GM18867 (cell line): ENCODE measurements around the gene RAB43.
A peak's percentile ranks its signal among the peaks of the same experiment; 100 is the strongest.
"Not testable (repeated sequence)": the region's sequence is repeated elsewhere in the genome, so short reads cannot be mapped to it uniquely, and the experiment has no call there.

ENCODE experiments used
- ATAC-seq: cut with Tn5 transposase; IDR thresholded peaks from one replicate; pipeline ENCODE4 v1.9.1; 2021; ENCODE audit warnings: mild to moderate bottlenecking, moderate library complexity; ENCODE audit not compliant: unreplicated experiment

The RAB43 gene

GRCh38 chr3:129122412-129123011, 908 bp upstream of the RAB43 start:
- no peak for ATAC-seq

DNA sequence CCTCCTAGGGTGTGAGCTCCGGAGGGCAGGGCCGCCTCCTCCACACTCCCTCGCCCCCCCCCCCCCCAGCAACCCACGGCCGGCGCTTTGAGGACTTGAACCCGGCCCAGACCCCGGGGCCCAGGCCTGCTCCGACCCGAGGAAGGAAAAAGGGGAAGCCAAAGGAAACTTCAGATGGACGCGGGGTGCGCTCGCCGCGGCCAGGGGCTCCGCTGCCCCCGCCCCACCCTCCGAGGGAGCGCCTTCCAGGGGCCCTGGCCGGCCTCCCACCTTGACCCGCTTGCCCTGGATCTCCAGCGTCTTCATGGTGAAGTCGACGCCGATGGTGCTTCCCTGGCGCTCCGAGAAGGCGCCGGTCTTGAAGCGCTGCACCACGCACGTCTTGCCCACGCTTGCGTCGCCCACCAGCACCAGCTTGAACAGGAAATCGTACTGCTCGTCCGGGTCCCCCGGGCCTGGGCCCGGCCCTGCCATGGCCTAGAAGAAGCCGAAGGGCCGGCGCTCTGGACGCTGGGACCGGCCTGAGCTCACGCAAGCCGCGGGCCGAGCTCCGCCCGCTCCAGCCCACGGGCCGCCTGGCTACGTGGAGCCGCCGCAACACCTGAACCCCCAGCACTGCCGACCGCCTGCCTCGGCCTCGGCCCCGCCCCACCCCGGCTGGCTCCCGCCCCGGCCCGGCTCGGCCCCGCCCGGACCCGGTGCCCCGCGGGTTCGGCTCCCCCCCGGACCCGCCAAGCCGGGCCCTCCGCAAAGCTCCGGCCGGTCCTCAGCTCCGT, 400 bp downstream of the RAB43 start:
- ATAC-seq = peak; percentile 0

DNA sequence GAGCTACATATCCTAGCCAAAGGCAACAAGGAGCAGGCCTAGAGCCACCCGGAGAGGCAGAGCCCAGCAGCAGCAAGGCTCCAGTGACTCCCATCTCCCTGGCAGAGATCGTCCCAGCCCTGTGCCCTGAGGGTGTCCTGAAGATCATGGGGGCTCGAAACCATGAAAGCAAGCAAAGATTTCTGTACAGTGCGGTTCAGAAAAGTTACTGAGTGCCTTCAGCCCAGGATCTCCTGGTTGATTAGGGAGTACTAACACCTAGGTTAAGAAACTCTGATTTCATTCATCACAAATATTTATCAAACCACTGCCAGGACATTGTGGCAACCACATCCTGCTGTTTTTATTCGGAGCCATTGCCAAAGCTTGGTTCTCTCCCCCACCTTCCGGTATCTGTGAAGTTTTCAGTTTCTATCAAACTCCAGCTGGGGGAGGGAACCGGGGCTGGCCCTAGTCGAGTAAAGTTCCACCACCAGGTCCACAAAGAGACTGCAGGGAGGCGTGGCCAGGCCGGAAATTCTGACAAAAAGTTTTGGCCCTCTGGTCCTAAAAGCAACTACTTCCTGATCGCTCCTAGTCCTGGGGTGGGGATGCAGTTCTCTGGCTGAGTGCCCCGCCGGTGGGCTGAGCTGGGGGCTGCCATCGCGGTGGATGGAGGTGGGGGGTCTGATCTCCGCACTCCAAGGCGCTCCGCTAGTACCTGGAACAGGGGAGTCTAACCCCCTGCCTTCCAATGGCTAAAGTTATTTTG, 1.2 kb downstream of the RAB43 start:
- ATAC-seq = peak; percentile 64

GRCh38 chr3:129119365-129120100, 2.1 kb downstream of the RAB43 start:
- ATAC-seq = no peak

GRCh38 chr3:129118745-129119144, 2.9 kb downstream of the RAB43 start:
- ATAC-seq = no peak

GRCh38 chr3:129117134-129117533, 4.5 kb downstream of the RAB43 start:
- no peak for ATAC-seq

DNA sequence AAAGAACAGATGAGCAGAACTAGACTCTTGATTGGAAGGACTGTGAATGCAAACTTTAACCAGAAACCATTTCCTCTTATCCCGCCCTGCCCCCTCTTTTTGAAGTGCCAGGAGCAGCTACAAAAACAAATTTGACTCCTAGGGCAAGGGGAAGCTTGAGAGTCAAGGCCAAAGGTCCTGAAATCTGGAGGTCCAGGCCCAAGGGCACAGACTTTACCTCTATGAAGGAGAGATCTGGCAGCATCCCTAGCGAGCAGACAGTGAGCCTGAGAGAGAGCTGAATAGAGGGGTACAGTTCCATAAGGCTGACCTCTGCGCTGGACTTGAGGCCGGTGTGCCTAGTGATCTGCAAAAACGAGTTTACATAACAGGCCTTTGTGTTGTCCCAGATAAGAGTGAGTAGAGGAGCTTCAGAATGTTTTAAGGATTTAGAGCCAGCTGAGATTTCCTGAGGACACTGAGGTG, 5.1 kb downstream of the RAB43 start:
- no peak for ATAC-seq

DNA sequence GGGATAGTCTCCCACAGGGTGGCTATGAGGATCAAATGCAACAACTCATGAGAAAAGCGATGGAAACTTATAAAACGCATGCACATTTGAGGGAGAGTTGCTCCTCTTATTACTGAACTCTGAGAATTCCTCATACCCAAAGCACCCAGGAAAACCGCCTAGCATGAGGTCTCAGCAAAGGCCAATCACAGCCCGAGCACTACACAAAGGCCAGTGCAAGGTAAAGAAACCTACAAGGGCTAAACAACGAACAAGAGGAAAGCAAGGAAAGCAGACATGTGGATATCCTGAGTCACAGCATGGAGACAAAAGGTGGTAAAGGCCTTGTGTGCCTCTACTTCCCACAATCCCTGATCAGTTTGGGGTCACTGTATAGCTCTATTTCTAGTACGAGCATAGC, 7.1 kb downstream of the RAB43 start:
- ATAC-seq = no peak

GRCh38 chr3:129112308-129113052, 9.1 kb downstream of the RAB43 start:
- ATAC-seq = no peak

DNA sequence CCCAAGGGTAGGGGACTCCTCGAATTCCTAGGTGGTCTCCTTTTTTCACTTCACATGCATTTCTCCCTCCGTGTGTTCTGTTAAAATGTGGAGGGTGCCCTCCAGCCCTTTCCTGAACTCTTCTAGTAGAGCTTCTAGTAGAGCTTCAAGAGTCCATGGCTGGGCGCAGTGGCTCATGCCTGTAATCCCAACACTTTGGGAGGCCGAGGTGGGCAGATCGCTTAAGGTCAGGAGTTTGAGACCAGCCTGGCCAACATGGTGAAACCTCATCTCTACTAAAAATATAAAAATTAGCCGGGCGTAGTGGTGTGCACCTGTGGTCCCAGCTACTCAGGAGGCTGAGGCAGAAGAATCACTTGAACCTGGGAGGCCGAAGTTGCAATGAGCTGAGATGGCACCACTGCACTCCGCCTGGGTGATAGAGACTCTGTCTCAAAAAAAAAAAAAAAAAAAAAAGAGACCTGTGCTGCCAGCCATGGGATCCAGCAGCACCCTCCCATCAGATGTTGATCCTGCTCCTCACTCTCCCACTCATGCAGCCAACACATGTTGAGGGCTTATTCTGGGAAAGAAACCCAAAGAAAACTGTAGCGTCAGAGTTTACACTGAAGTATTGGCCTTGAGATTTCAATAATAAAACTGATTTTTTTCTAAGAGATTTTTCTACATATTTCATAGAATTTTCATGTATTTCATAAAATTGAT, 10.4 kb downstream of the RAB43 start:
- ATAC-seq = not testable (repeated sequence)

GRCh38 chr3:129107793-129108192, 13.8 kb downstream of the RAB43 start:
- ATAC-seq = no peak

DNA sequence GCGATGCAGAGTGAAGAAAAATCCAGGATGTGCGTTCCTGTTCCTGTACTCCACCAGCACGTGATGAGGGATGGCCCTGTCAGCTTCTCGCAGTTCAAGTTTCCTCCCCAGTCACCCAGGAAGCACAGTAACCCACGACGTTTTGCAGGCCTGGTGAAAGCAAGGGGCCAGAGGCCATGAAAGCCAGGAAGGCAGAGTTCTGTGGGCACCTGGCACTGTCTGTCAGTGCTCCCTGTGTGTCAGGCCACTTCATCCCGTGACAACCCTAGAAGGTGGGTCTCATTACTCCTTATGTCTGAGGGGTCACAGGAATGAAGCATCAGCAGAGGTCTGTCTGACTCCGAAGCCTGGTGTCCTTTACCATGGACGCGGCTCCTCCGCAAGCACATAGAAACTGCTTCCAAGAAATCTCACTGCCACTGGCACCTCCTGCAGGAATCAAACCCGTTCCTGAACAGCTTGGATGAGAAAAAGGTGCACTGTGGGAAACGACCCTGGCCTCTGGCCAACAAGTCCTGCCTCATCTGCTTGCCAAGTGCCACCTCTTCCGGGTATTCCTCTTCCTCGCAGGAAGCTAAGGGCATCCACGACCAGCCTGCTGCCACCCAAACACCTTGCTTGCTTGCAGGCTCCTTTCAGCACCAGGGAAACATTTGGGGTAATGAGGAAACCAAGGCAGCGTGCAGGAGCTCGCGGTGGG, 14.6 kb downstream of the RAB43 start:
- no peak for ATAC-seq

GRCh38 chr3:129106320-129106719, 15.3 kb downstream of the RAB43 start:
- ATAC-seq = no peak

DNA sequence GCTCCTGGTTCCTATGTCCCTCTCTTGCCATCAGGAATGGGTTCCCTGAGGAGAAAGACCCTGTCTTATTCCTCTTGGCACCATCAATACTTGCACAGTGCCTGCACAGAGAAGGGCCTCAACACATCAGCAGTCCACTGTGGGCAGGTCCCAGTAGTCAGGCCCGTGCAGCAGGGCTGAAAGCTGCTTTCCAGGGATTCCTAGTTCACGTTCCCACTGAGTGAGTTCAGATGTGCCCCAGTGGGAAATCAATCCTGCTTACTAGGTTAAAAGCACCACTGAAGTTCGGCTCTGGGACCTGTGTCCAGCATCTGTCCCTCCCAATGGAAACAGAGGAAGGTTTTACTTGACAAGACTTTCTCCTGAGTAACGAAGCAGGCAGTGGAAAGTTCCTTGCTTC, 15.7 kb downstream of the RAB43 start:
- ATAC-seq = no peak

- no peak for ATAC-seq
Measured at GRCh38 chr3:129104498-129105079, 17.0 kb downstream of the RAB43 start.

DNA sequence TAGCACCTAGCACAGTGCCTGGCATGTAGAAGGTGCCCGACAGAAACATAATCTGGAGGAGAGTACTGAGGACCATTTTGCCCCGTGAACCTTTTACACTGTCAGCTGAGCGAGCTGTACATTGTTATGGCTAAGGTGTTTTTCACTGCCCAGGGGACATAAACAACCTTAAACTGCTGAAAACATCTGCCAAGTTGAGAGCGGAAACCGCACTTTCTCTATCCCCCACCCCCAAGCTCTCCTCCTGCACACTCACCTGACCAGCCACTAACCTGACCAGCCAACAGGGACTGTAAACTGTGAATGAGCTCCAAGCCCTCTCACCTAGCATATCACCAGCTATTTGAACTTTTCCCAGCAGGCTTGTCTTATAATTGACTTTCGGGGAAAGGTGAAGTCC, 17.6 kb downstream of the RAB43 start:
- no peak for ATAC-seq

DNA sequence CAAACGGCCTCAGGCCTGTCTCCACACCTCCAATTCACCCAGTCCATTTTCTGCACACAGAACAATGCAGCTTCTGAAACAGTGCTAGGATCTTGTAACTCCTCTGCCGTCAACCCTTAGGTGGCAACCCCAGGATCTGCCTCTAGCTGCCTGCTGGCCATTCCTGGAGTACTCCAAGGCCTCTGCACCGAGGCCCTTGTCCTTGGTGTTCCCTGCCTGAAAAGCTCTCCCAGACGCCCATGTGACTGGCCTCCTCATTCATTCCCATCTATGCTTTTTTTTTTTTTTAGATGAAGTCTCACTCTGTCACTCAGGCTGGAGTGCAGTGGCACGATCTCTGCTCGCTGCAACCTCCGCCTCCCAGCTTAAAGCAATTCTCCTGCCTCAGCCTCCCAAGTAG, 18.3 kb downstream of the RAB43 start:
- ATAC-seq = no peak

DNA sequence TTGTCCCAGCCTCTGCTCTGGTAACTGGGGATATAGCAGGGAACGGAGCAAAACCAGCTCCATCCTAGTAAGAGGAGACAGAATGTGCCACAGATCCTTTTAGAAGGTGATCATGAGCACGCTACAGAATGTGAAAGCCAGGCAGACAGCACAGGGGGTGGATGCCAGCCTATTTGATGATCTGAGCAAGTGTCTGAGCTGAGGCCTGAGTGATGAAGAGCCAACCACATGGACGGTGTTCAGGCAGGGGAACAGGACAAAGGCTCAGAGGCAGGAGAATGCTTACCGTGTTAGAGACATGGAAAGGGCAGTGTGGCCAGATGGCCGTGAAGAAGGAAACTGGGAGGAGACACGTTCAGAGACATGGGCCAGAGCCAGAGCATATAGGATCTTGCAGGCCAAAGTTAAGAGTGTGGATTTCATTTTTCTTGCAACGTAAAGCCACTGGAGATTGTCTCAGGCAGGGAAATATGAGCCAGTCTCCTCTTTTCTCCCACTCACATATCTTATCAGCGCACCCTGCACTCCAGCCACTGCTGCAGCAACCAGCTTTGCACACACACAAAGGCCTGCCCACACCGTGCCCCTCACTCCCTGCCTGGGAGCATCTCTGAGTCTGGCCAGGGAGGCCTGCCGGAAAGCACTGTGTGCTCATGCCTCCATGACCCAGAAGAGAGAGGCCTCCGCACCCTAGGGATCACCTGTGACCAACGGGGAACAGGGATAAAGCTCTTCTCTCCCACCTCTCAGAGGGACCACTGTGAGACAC, 20.1 kb downstream of the RAB43 start:
- no peak for ATAC-seq
